ENCODE results near the gene SCAI. TPM values are rescaled to one million over a fixed set of nuclear protein-coding genes. Genes with fewer than 3 reads are reported as not detected.

Gene SCAI
- total RNA-seq, 1 experiment from 2014 or later = 3.7 TPM

DNA sequence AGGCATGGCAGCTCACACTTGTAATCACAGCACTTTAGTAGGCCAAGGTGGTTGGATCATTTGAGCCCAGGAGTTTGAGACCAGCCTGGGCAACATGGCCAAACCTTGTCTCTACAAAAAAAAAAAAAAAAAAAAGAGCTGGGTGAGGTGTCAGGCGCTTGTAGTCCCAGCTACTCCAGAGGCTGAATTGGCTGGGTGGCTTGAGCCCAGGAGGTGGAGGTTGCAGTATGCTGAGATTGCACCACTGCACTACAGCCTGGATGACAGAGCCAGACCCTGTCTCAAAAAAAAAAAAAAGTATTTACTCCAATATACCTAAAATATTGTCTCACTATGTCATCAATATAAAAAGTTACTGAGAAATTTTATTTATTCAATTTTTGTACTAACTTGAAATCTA lies 2.8 kb downstream of the SCAI start:
- Mint-ChIP-seq H3K9me3 (ENCODE audit: unreplicated experiment) (no peaks in the 10 kb centered on the region), H3K36me3 (ENCODE audit: insufficient read depth, unreplicated experiment) (peaks cover 19% of the 10 kb centered on the region), H3K27ac (ENCODE audit: low read depth, unreplicated experiment) (no peak overlapping the region), H3K27me3 (ENCODE audit: insufficient read depth, unreplicated experiment) (no peaks in the 10 kb centered on the region), H3K4me1 (ENCODE audit: insufficient read depth, unreplicated experiment) (peaks cover 15% of the 10 kb centered on the region), H3K4me3 (ENCODE audit: unreplicated experiment) (no peak overlapping the region)
- ChIA-PET POLR2A (interaction anchor here (1.0 kb wide), 1 partner anchor 278 kb away, joined by 3 read pairs; no protein-coding TSS in a partner anchor), CTCF (interaction anchor here (0.5 to 0.7 kb wide), 3 partner anchors 253 to 374 kb away, joined by 3 to 6 read pairs (median 5); no protein-coding TSS in a partner anchor)
- intact Hi-C loops (cut with micrococcal nuclease) = loop anchor here (5.0 kb wide), 1 partner anchor 268 kb away; no protein-coding TSS in a partner anchor
- BruUV-seq (replicated peaks) = no TSS peak
- DNase-seq (ENCODE audit: unreplicated experiment) = no peak
- TF ChIP-seq, protein P1, sequence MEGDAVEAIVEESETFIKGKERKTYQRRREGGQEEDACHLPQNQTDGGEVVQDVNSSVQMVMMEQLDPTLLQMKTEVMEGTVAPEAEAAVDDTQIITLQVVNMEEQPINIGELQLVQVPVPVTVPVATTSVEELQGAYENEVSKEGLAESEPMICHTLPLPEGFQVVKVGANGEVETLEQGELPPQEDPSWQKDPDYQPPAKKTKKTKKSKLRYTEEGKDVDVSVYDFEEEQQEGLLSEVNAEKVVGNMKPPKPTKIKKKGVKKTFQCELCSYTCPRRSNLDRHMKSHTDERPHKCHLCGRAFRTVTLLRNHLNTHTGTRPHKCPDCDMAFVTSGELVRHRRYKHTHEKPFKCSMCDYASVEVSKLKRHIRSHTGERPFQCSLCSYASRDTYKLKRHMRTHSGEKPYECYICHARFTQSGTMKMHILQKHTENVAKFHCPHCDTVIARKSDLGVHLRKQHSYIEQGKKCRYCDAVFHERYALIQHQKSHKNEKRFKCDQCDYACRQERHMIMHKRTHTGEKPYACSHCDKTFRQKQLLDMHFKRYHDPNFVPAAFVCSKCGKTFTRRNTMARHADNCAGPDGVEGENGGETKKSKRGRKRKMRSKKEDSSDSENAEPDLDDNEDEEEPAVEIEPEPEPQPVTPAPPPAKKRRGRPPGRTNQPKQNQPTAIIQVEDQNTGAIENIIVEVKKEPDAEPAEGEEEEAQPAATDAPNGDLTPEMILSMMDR (IDR thresholded peaks at IDR 0.05; ENCODE audit: unreplicated experiment) = no peak

DNA sequence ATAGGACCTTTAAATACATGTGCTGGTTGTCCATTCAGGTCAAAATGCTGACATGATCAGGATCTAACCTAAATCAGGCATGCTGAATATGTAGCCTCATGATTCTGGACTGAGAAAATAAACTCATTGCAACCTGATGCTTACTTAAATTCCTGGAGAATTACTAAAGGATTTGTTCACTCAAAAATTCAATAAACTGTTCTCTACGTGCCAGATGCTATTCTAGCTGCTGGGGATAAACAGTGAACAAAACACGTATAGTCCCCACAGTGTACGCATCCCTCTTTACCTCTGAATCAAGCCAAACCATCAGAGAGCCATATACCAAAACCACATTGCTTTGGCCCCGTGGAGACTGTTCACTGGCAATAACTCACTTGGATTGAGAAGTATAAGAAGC lies 6.1 kb downstream of the SCAI start:
- TF ChIP-seq, protein P1 (IDR thresholded peaks at IDR 0.05; ENCODE audit: unreplicated experiment) = no peak
- DNase-seq (ENCODE audit: unreplicated experiment) = no peak
- peaks cover 2% of the 10 kb centered on the region for H3K4me1 Mint-ChIP-seq (ENCODE audit: insufficient read depth, unreplicated experiment)
- no peaks in the 10 kb centered on the region for H3K27me3 Mint-ChIP-seq (ENCODE audit: insufficient read depth, unreplicated experiment)
- H3K4me3 Mint-ChIP-seq (ENCODE audit: unreplicated experiment) = no peak overlapping the region
- POLR2A ChIA-PET = no interaction called here
- intact Hi-C loops (cut with micrococcal nuclease) = no loop called here
- H3K36me3 Mint-ChIP-seq (ENCODE audit: insufficient read depth, unreplicated experiment) = peaks cover 12% of the 10 kb centered on the region
- no peaks in the 10 kb centered on the region for H3K9me3 Mint-ChIP-seq (ENCODE audit: unreplicated experiment)
- H3K27ac Mint-ChIP-seq (ENCODE audit: low read depth, unreplicated experiment) = no peak overlapping the region
- CTCF ChIA-PET = no interaction called here
- no TSS peak for BruUV-seq (replicated peaks)

DNA sequence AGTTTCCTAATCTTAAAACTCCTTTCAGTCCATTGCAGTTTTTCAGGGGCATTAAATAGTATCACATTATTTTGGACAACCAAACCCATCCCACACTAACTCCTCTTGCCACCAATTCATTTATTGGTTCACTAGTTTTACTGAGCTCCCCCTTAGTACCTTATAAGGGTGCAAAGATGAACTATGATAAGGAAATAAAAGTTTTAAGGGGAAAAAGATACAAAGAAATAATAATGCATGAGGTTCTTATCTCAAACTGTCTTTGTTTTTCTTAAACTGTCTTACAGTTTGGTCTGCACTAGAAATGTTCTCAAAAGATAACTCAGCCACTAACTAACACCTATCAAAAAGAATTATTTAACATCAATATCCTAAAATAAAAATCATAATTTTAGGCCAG lies 8.4 kb downstream of the SCAI start:
- DNase-seq (ENCODE audit: unreplicated experiment) = no peak
- Mint-ChIP-seq H3K27ac (ENCODE audit: low read depth, unreplicated experiment) (no peak overlapping the region), H3K4me1 (ENCODE audit: insufficient read depth, unreplicated experiment) (no peaks in the 10 kb centered on the region), H3K9me3 (ENCODE audit: unreplicated experiment) (no peaks in the 10 kb centered on the region), H3K27me3 (ENCODE audit: insufficient read depth, unreplicated experiment) (no peaks in the 10 kb centered on the region), H3K4me3 (ENCODE audit: unreplicated experiment) (no peak overlapping the region), H3K36me3 (ENCODE audit: insufficient read depth, unreplicated experiment) (peaks cover 8% of the 10 kb centered on the region)
- intact Hi-C loops (cut with micrococcal nuclease) = no loop called here
- POLR2A ChIA-PET = no interaction called here
- CTCF ChIA-PET = no interaction called here
- TF ChIP-seq, protein P1 (IDR thresholded peaks at IDR 0.05; ENCODE audit: unreplicated experiment) = no peak
- BruUV-seq (replicated peaks) = no TSS peak

DNA sequence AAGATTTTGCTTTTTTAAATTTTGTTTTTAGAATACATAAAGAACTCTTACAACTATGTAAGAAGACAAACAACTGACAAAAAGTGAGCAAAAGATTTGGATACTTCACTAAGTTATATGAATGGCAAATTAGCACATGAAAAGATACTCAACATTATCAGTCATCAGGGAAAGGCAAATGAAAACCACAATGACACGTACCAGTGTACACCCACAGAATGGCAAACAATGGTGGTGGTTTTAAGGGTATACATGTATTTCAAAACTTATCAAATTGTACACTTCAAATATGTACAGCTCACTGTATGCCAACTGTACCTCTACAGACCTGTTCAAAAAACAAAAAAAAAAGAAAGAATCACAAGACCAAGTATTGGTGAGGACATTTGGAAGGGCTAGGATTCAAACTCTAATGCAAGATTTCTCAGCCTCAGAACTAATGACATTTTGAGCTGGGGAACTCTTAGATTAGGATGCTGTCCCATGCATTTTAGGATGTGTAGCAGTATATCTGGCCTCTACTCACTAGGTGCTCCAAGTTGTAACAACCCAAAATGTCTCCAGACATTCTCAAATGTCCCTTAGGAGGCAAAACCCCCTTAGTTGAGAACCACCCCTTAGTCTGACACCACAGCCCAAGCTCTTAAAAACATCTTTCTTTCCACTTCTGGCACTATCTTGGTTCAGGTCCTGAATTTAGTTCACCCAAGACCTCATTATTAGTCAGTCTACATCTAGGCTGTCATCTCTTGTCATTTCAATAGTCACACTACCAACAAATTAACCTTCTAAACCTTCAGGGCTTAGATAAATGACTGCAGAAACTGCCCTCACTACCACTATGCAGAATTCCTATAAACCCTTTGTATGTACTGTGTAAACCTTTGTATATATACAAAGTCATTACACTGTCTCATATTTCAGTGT lies 9.7 kb downstream of the SCAI start:
- DNase-seq (ENCODE audit: unreplicated experiment) = no peak

More for the DNA sequence above, 9.7 kb downstream of the SCAI start:
- no peaks in the 10 kb centered on the region for H3K4me1 Mint-ChIP-seq (ENCODE audit: insufficient read depth, unreplicated experiment)
- no peaks in the 10 kb centered on the region for H3K27me3 Mint-ChIP-seq (ENCODE audit: insufficient read depth, unreplicated experiment)
- POLR2A ChIA-PET = no interaction called here
- BruUV-seq (replicated peaks) = no TSS peak
- TF ChIP-seq, protein P1 (IDR thresholded peaks at IDR 0.05; ENCODE audit: unreplicated experiment) = no peak
- H3K36me3 Mint-ChIP-seq (ENCODE audit: insufficient read depth, unreplicated experiment) = no peaks in the 10 kb centered on the region
- H3K27ac Mint-ChIP-seq (ENCODE audit: low read depth, unreplicated experiment) = no peak overlapping the region
- no peaks in the 10 kb centered on the region for H3K9me3 Mint-ChIP-seq (ENCODE audit: unreplicated experiment)
- CTCF ChIA-PET = interaction anchor here (0.6 kb wide), 1 partner anchor 281 kb away, joined by 3 read pairs; no protein-coding TSS in a partner anchor
- H3K4me3 Mint-ChIP-seq (ENCODE audit: unreplicated experiment) = no peak overlapping the region
- intact Hi-C loops (cut with micrococcal nuclease) = no loop called here

All from MCF 10A (cell line).